SK-N-SH treated with all-trans-retinoic acid at 6 μM for 48 hours (cell line): ENCODE results near the gene MPLKIP.

Experiments used
- ARNTL ChIP-seq: fragments of 450-650 bp; formaldehyde crosslinking; IDR thresholded peaks from 2 replicates; pipeline ENCODE4 v1.5.0; 2020; ENCODE audit warnings: low read depth, mild to moderate bottlenecking, moderate library complexity, borderline replicate concordance
- RARB ChIP-seq: fragments of 250-450 bp; sonication (Bioruptor Pico); IDR thresholded peaks from 2 replicates; pipeline ENCODE4 v1.8.0; 2021; ENCODE audit warnings: mild to moderate bottlenecking, moderate library complexity
- ZC3H10 ChIP-seq: fragments of 250-450 bp; sonication (Bioruptor Pico); IDR thresholded peaks from 2 replicates; pipeline ENCODE4 v1.5.1; 2021; ENCODE audit warnings: mild to moderate bottlenecking, moderate library complexity
- ZFP3 ChIP-seq: fragments of 250-450 bp; sonication (Bioruptor Pico); IDR thresholded peaks from 2 replicates; pipeline ENCODE4 v1.5.0; 2020; ENCODE audit warnings: mild to moderate bottlenecking, moderate library complexity

- TF ChIP-seq ARNTL (CRISPR knock-in tag) = no peak
- TF ChIP-seq RARB (CRISPR knock-in tag) = no peak
- TF ChIP-seq ZFP3 (CRISPR knock-in tag) = no peak
- TF ChIP-seq ZC3H10 (CRISPR knock-in tag) = no peak
Observed at GRCh38 chr7:40151504-40151903, 17.1 kb upstream of the MPLKIP start.
